SK-N-MC (cell line): Measurements from ENCODE around the gene ODF4.

Source experiments
- EZH2 ChIP-seq: fragments of 200-600 bp; sonication (generic); IDR thresholded peaks from one replicate; pipeline ENCODE4 v1.6.1; 2017; ENCODE audit warnings: antibody characterized with exemption
- POLR2AphosphoS5 ChIP-seq: IDR thresholded peaks from 2 replicates; pipeline ENCODE4 v1.6.1; 2012; ENCODE audit warnings: mild to moderate bottlenecking, low read depth, low read length, borderline replicate concordance

DNA sequence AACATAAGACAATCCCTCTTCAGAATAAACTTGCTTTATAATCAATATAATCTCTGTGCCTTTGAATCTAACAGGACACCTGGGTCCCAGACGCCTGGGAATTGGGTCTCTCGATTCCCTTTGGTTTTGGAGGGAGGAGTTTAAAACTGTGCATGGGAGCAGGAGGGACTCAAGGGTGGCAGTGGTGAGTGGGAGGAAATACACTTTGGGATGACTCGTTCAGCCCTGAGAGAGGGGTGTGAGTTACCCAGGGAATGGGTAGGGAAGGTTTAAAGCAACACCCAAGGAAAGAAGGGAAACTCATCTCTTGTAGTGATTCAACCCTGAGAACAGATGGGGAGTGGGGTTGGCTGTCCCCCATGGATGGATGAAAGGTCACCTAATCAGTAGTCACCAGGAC, 49.6 kb upstream of the ODF4 start:
- TF ChIP-seq EZH2 (no peak), POLR2AphosphoS5 (no peak)
